ENCODE results near the gene NOP56.

DNA sequence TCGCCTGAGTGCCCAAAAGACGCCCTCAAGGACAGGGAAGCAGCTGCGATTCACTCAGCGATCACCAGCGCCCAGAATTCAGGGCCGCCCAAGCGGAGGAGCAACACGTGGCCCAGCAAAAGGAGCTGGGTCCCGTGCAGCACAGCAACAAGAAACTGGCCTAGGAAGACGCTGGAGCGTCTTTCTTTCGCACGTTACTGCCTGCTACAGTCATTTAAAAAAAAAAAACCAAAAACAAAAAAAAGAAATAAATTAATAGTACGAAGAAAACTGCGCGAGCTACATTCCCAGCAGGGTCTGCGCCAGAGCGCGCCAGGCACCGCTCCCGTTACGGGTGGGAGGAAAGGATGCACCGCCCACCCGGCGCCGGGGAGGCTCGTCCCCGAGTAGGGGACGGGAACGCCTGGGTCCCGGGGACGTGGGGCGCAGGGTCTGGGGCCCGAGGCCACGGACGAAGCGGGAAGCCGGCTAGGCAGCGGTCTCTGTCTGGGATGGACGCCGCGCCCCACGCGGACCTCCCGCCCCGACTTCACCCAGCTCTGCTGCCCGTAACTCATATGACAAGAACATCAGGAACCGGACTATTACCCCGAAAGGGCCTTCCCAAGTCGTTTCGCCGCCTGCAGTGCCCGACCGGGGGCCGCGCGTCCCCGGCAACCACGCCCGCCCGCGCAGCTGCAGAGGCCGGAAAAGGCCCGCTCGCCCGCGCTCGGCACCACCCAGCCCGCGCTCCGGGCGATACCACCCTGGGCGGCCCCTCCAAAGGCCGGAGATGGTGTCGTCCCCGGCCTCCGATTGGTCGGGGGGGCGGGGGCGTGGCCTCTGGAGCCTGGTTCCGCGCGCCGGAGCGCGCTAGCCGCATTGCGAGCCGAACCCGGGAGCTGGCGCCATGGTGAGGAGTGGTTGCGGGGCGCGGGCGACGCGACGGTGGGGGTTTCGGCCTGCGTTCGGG is at the start of gene NOP56:
- TF ChIP-seq, protein P1, sequence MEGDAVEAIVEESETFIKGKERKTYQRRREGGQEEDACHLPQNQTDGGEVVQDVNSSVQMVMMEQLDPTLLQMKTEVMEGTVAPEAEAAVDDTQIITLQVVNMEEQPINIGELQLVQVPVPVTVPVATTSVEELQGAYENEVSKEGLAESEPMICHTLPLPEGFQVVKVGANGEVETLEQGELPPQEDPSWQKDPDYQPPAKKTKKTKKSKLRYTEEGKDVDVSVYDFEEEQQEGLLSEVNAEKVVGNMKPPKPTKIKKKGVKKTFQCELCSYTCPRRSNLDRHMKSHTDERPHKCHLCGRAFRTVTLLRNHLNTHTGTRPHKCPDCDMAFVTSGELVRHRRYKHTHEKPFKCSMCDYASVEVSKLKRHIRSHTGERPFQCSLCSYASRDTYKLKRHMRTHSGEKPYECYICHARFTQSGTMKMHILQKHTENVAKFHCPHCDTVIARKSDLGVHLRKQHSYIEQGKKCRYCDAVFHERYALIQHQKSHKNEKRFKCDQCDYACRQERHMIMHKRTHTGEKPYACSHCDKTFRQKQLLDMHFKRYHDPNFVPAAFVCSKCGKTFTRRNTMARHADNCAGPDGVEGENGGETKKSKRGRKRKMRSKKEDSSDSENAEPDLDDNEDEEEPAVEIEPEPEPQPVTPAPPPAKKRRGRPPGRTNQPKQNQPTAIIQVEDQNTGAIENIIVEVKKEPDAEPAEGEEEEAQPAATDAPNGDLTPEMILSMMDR (conservative IDR thresholded peaks at IDR 0.05; ENCODE audit: low read length), result no peak
- no peak for TF ChIP-seq EZH2phosphoT487 (IDR thresholded peaks at IDR 0.05; ENCODE audit: borderline replicate concordance)
